Gastroesophageal sphincter (tissue), 3 donors: Measurements from ENCODE around the gene ADAM17.

Experiments used
- POLR2A ChIP-seq, 2 donors: fragments of 450-650 bp; IDR thresholded peaks; one replicate each; pipeline ENCODE4 v1.6.1; 2017; ENCODE audit warnings: antibody characterized with exemption in 2 of 2, mild to moderate bottlenecking in 2 of 2, moderate library complexity in 1 of 2
- TF ChIP-seq, protein P1 (sequence below), 4 experiments: fragments of 200-600 bp in 2 of 4; fragments of 450-650 bp in 2 of 4; sonication (generic) in 1 of 4; IDR thresholded peaks; one replicate each; pipeline ENCODE4 v1.5.1; 2017 to 2019; ENCODE audit warnings: antibody characterized with exemption in 4 of 4, mild to moderate bottlenecking in 2 of 4, moderate library complexity in 2 of 4

- no peak for TF ChIP-seq POLR2A (IDR thresholded peaks at IDR 0.05)
- TF ChIP-seq, protein P1, sequence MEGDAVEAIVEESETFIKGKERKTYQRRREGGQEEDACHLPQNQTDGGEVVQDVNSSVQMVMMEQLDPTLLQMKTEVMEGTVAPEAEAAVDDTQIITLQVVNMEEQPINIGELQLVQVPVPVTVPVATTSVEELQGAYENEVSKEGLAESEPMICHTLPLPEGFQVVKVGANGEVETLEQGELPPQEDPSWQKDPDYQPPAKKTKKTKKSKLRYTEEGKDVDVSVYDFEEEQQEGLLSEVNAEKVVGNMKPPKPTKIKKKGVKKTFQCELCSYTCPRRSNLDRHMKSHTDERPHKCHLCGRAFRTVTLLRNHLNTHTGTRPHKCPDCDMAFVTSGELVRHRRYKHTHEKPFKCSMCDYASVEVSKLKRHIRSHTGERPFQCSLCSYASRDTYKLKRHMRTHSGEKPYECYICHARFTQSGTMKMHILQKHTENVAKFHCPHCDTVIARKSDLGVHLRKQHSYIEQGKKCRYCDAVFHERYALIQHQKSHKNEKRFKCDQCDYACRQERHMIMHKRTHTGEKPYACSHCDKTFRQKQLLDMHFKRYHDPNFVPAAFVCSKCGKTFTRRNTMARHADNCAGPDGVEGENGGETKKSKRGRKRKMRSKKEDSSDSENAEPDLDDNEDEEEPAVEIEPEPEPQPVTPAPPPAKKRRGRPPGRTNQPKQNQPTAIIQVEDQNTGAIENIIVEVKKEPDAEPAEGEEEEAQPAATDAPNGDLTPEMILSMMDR (IDR thresholded peaks at IDR 0.05), result no peak
These were observed 64.8 kb downstream of the ADAM17 start for GRCh38 chr2:9490789-9491188.
